AG09309 (cell line): Measurements from ENCODE around the gene PEAR1.
A peak's percentile ranks its signal among the peaks of the same experiment; 100 is the strongest.

Experiments used
- DNase-seq: peaks from one replicate; pipeline ENCODE4 v3.0.0-alpha.2; 2010; ENCODE audit warnings: low read depth
- H3K4me3 ChIP-seq: 2 replicates; pipeline ENCODE4 v1.5.1; 2011; ENCODE audit warnings: mild to moderate bottlenecking, low read depth, low read length, moderate library complexity; ENCODE audit not compliant: control insufficient read depth
- CTCF ChIP-seq: IDR thresholded peaks from 2 replicates; pipeline ENCODE4 v1.5.1; 2011; ENCODE audit warnings: mild to moderate bottlenecking, low read depth, low read length, inconsistent platforms; ENCODE audit not compliant: insufficient read depth, control insufficient read depth; ENCODE audit errors: missing control alignments

PEAR1 gene

GRCh38 chr1:156893048-156893953 is at the start of gene PEAR1:
Gene PEAR1 (plus strand): TSS chr1:156893718. CDS start chr1:156903927, 10,209 bp downstream.
- TF ChIP-seq CTCF, result no peak
- peak within 1 kb of the TSS; percentile 17 for H3K4me3 ChIP-seq
- DNase-seq, result no peak

- no peak overlapping the region for H3K4me3 ChIP-seq
- no peak for TF ChIP-seq CTCF
- DNase-seq, result no peak
Observed at GRCh38 chr1:156844102-156844501, 49.4 kb upstream of the PEAR1 start.

GRCh38 chr1:156844638-156845037 is 48.9 kb upstream of the PEAR1 start:
- H3K4me3 ChIP-seq, result no peak overlapping the region
- DNase-seq, result no peak
- TF ChIP-seq CTCF, result no peak

GRCh38 chr1:156845055-156845952 is 48.2 kb upstream of the PEAR1 start:
- TF ChIP-seq CTCF, result no peak
- H3K4me3 ChIP-seq, result no peak overlapping the region
- no peak for DNase-seq

- DNase-seq, result no peak
Observed at GRCh38 chr1:156845953-156846545, 47.5 kb upstream of the PEAR1 start.

More at GRCh38 chr1:156845953-156846545, 47.5 kb upstream of the PEAR1 start:
- no peak for TF ChIP-seq CTCF
- no peak overlapping the region for H3K4me3 ChIP-seq
